Mesodermal cell (in vitro differentiated cells): Measurements from ENCODE around the gene TMEM117.
"Not testable (repeated sequence)": the region's sequence is repeated elsewhere in the genome, so short reads cannot be mapped to it uniquely, and the experiment has no call there.

Source experiments
- H3K27ac ChIP-seq: 2 replicates; pipeline ENCODE4 v1.7.0; 2013; ENCODE audit warnings: mild to moderate bottlenecking, low read depth, low read length, moderate library complexity; ENCODE audit not compliant: severe bottlenecking
- H3K36me3 ChIP-seq: 2 replicates; pipeline ENCODE4 v1.7.1; 2013; ENCODE audit warnings: mild to moderate bottlenecking, low read length, moderate library complexity; ENCODE audit not compliant: control insufficient read depth, insufficient read depth
- H3K4me1 ChIP-seq: one replicate; pipeline ENCODE4 v1.7.1; 2013; ENCODE audit warnings: mild to moderate bottlenecking, low read length; ENCODE audit not compliant: insufficient read depth, control insufficient read depth, poor library complexity, severe bottlenecking
- H3K4me3 ChIP-seq: 2 replicates; pipeline ENCODE4 v1.7.0; 2013; ENCODE audit warnings: low read length, control low read depth, mild to moderate bottlenecking; ENCODE audit not compliant: insufficient read depth, poor library complexity, severe bottlenecking; ENCODE audit errors: extremely low read depth
- H3K9me3 ChIP-seq: 2 replicates; pipeline ENCODE4 v1.7.1; 2013; ENCODE audit warnings: mild to moderate bottlenecking, low read length, moderate library complexity; ENCODE audit not compliant: control insufficient read depth
- WGBS, 2 experiments: methylation state at CpG; one replicate each; pipeline ENCODE4 v1.1.5; 2013; ENCODE audit warnings: missing lambda C conversion rate in 2 of 2; ENCODE audit not compliant: insufficient coverage in 2 of 2; 5-methylcytosine and 5-hydroxymethylcytosine counted together

The TMEM117 gene

GRCh38 chr12:44154128-44154527, 318.2 kb downstream of the TMEM117 start:
- no peaks in the 10 kb centered on the region for H3K4me1 ChIP-seq
- no peak overlapping the region for H3K4me3 ChIP-seq
- no peaks in the 10 kb centered on the region for H3K9me3 ChIP-seq
- 95 to 96% methylated on average over 3 to 4 of the region's 5 CpGs for WGBS, 2 experiments
- no peaks in the 10 kb centered on the region for H3K36me3 ChIP-seq
- no peak overlapping the region for H3K27ac ChIP-seq

DNA sequence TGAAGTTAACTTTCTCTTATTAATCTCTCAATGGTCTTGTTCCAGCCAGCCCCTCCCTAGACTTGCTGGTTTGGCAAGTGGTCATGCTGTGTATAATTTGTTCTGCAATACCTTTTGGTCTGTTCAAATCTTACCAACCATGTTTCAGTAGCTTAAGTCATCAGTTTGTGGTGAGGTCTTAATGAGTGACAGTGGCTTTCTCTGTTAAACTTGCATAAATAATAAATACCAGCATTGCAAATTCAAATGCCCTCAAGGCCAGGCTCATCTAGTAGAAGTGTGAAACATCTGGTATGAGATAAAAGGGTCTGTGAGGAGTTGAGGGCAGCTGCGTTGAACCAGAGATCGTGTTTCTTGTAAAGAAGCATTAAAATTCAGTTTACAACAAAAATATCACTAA, 319.5 kb downstream of the TMEM117 start:
- Histone ChIP-seq H3K4me3 (no peak overlapping the region), H3K27ac (no peak overlapping the region), H3K36me3 (no peaks in the 10 kb centered on the region), H3K9me3 (no peaks in the 10 kb centered on the region), H3K4me1 (no peaks in the 10 kb centered on the region)
- no CpG with 5 or more reads among the region's 2 CpGs for WGBS, 2 experiments

DNA sequence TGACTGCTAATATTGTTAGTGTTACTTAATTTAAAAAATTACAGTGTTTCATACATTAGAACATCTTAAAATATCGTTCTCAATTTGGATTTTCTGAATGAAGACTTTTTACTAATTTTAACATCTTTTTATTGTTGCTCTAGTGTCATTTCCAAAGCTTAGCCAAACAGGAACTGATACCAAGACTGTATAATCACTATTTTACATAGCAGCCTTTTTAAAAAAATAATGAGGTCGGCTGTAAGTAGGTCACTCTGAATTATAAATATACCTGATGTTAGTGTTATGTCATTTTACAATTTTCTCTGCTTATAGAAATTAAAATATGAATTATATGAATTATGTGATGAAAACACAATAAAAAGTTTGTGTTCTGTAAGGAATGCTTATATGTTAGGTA, 321.5 kb downstream of the TMEM117 start:
- H3K4me1 ChIP-seq: no peaks in the 10 kb centered on the region

DNA sequence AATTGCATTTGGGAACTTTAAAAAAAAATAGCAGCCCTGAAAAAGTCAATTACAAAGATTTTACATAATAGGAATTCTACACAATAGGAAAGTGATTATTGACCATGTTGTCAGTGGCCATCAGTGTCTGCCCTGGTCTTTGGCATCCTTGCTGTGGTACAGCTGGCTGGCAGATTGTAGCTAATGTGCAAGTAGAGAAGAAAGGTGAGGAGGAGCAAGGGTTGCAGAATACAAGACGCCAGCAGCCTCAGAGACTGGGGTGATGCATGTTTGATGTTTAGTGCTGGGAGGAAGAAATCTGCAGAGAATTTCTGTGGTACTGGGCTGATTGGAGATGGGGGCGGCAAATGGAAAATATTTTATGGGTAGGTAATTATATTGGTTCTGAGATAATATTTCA, 322.9 kb downstream of the TMEM117 start:
- 77 to 83% methylated on average over 2 of the region's 2 CpGs for WGBS, 2 experiments
- no peaks in the 10 kb centered on the region for H3K9me3 ChIP-seq
- H3K36me3 ChIP-seq: no peaks in the 10 kb centered on the region
- H3K4me1 ChIP-seq: no peaks in the 10 kb centered on the region
- no peak overlapping the region for H3K27ac ChIP-seq
- H3K4me3 ChIP-seq: no peak overlapping the region

More for the DNA sequence above, 321.5 kb downstream of the TMEM117 start:
- WGBS, 2 experiments: no CpG with 5 or more reads among the region's 2 CpGs
- Histone ChIP-seq H3K4me3 (no peak overlapping the region), H3K27ac (no peak overlapping the region), H3K9me3 (no peaks in the 10 kb centered on the region), H3K36me3 (no peaks in the 10 kb centered on the region)

- H3K27ac ChIP-seq: no peak overlapping the region
- H3K4me3 ChIP-seq: no peak overlapping the region
- H3K36me3 ChIP-seq: no peaks in the 10 kb centered on the region
- no peaks in the 10 kb centered on the region for H3K4me1 ChIP-seq
- no peaks in the 10 kb centered on the region for H3K9me3 ChIP-seq
Measured at GRCh38 chr12:44159216-44159615, 323.3 kb downstream of the TMEM117 start.

DNA sequence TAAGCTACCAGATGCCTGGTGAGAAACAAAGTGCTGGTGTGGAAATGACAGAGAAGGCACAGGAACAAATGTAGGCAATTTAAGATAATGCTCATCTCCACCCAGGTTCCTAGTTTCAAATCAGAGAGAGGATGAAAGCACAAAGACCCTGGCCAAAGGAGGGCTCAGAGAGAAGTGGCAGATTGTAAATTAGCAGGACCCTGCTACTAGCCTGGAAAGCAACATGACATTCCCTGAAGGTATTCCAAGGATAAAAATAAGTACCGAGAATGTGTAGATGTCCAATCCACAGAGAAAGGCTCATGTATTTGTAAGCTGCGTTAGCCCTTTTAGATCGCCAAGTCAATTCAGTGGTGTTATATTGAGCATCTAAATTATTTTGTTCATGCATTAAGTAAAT, 324.0 kb downstream of the TMEM117 start:
- no peaks in the 10 kb centered on the region for H3K4me1 ChIP-seq
- no peak overlapping the region for H3K4me3 ChIP-seq
- H3K9me3 ChIP-seq: no peaks in the 10 kb centered on the region
- WGBS, 2 experiments: 50 to 84% methylated on average over 1 to 3 of the region's 3 CpGs
- no peaks in the 10 kb centered on the region for H3K36me3 ChIP-seq
- no peak overlapping the region for H3K27ac ChIP-seq

DNA sequence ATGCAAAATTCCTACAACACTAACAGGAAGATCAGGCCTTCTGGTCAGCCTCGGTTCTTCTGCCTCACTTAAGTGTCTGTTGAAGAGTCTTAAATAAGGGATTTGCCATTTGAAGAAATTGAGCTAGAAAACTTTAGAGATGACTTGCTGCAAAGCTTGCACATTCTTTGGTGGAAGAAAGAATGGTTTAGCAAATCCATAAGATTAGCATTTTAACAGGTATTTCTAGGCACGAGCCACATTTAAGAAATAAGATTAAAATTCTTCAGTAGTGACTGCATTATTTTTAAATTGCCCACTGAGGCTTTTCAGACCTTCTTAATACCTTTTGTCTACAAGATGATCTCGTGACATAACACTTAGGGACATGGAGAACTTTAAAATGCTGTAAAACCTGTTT, 327.1 kb downstream of the TMEM117 start:
- WGBS, 2 experiments: no CpG with 5 or more reads among the region's 3 CpGs
- Histone ChIP-seq H3K36me3 (no peaks in the 10 kb centered on the region), H3K4me1 (no peaks in the 10 kb centered on the region), H3K4me3 (no peak overlapping the region), H3K27ac (no peak overlapping the region), H3K9me3 (no peaks in the 10 kb centered on the region)

GRCh38 chr12:44174053-44174452, 338.2 kb downstream of the TMEM117 start:
- H3K4me3 ChIP-seq: no peak overlapping the region

DNA sequence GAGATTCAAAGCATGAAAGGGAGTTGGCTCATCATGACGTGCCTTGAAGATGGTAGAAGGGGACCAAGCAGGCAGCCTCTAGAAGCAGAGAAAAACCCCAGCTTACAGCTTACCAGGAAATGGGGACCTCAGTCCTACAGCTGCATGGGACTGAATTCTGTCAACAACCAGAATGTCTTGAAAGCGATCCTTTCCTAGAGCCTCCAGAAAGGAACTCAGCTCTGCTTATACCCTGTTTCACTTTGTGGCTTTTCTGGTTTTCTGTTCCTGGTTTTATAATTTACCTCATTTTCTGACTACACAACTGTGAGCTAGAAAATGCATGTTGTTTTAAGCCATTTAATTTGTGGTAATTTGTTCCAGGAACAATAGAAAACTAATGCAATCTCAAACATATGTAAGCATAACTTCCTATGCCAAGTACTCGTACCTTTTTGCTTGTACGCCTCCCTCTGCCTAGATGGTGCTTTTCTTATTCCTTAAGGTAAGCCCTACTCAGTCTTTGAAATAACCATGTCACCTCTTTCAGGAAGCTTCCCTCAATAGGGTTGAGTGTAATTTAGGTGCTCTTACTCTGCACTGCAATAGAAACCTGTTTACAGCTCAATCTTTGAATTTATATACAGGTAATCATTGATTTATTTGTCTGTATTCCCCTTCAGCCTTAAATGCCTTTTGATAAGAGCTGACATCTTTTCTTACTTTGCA, 348.8 kb downstream of the TMEM117 start:
- H3K4me3 ChIP-seq: no peak overlapping the region
- H3K4me1 ChIP-seq: no peaks in the 10 kb centered on the region
- H3K27ac ChIP-seq: no peak overlapping the region
- no peaks in the 10 kb centered on the region for H3K9me3 ChIP-seq
- 82 to 100% methylated on average over 2 to 3 of the region's 4 CpGs for WGBS, 2 experiments
- H3K36me3 ChIP-seq: no peaks in the 10 kb centered on the region

More at GRCh38 chr12:44174053-44174452, 338.2 kb downstream of the TMEM117 start:
- Histone ChIP-seq H3K36me3 (no peaks in the 10 kb centered on the region), H3K9me3 (no peaks in the 10 kb centered on the region), H3K4me1 (no peaks in the 10 kb centered on the region), H3K27ac (no peak overlapping the region)

DNA sequence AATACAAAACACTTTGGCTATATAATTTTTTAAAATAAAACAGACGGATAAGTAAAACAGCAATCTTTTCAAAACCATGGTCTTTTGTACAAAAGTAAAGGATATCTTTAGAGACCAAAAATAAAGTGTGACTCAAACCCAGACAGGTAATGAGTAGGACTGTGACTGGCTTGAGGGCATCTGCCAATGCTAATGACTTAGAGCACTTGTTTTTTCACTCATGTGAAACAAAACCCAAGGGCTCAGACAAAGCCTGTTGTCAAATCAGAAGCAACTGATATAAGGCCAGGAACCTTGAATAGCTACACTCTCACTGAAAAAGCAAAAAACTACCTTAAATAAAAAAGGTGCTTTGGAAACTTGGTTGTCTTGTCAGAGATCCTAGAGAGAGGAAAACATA, 357.4 kb downstream of the TMEM117 start:
- Histone ChIP-seq H3K36me3 (no peaks in the 10 kb centered on the region), H3K27ac (no peak overlapping the region), H3K4me3 (no peak overlapping the region), H3K9me3 (no peaks in the 10 kb centered on the region), H3K4me1 (no peaks in the 10 kb centered on the region)
- no CpG with 5 or more reads among the region's 1 CpG for WGBS, 2 experiments

GRCh38 chr12:44195719-44196118, 359.8 kb downstream of the TMEM117 start:
- not testable (repeated sequence) for H3K4me1 ChIP-seq, H3K9me3 ChIP-seq, H3K27ac ChIP-seq, H3K4me3 ChIP-seq, H3K36me3 ChIP-seq
- 100% methylated on average over 1 of the region's 1 CpG; no CpG with 5 or more reads in 1 of the 2 experiments for WGBS, 2 experiments
